DOHH2 (cell line): ENCODE results near the gene DYNC1I1.

Experiments
- H3F3A ChIP-seq: fragments of 200-600 bp; sonication (generic), shearing (Covaris generic); 2 replicates; pipeline ENCODE4 v1.6.0; 2016; ENCODE audit warnings: antibody characterized with exemption, mild to moderate bottlenecking; ENCODE audit not compliant: control insufficient read depth, insufficient read depth
- H3K27ac ChIP-seq: fragments of 200-600 bp; sonication (generic); 2 replicates; pipeline ENCODE4 v1.5.1; 2014; ENCODE audit warnings: low read depth, mild to moderate bottlenecking, low read length, moderate library complexity
- H3K27me3 ChIP-seq: fragments of 200-600 bp; sonication (generic); 2 replicates; pipeline ENCODE4 v1.6.1; 2014; ENCODE audit warnings: mild to moderate bottlenecking, low read length, mixed read lengths; ENCODE audit not compliant: control insufficient read depth
- H3K36me3 ChIP-seq: fragments of 200-600 bp; sonication (generic); 2 replicates; pipeline ENCODE4 v1.6.1; 2014; ENCODE audit warnings: mild to moderate bottlenecking, low read length, moderate library complexity, mixed read lengths; ENCODE audit not compliant: control insufficient read depth
- H3K4me1 ChIP-seq: fragments of 200-600 bp; sonication (generic); 2 replicates; pipeline ENCODE4 v1.6.1; 2014; ENCODE audit warnings: mild to moderate bottlenecking, low read length, mixed read lengths; ENCODE audit not compliant: control insufficient read depth
- H3K4me2 ChIP-seq: fragments of 200-600 bp; sonication (generic); 2 replicates; pipeline ENCODE4 v1.6.0; 2014; ENCODE audit warnings: mild to moderate bottlenecking, low read length, moderate library complexity
- H3K4me3 ChIP-seq: fragments of 200-600 bp; sonication (generic); 2 replicates; pipeline ENCODE4 v1.5.1; 2014; ENCODE audit warnings: mild to moderate bottlenecking, low read length, mixed read lengths
- H3K79me2 ChIP-seq: fragments of 200-600 bp; sonication (generic); 2 replicates; pipeline ENCODE4 v1.6.1; 2014; ENCODE audit warnings: mild to moderate bottlenecking, low read length, mixed read lengths; ENCODE audit not compliant: control insufficient read depth
- H3K9me2 ChIP-seq: fragments of 200-600 bp; sonication (generic); replicated peaks from 2 replicates; pipeline ENCODE4 v1.6.1; 2014; ENCODE audit warnings: mild to moderate bottlenecking, low read length, mixed read lengths; ENCODE audit not compliant: control insufficient read depth
- H3K9me3 ChIP-seq: fragments of 200-600 bp; sonication (generic); 2 replicates; pipeline ENCODE4 v1.6.1; 2014; ENCODE audit warnings: antibody characterized with exemption, low read length, mixed read lengths; ENCODE audit not compliant: control insufficient read depth, insufficient read depth
- H4K20me1 ChIP-seq: fragments of 200-600 bp; sonication (generic); 2 replicates; pipeline ENCODE4 v1.6.0; 2014; ENCODE audit warnings: low read depth, mild to moderate bottlenecking, antibody characterized with exemption, low read length, moderate library complexity; ENCODE audit not compliant: control insufficient read depth, insufficient read depth
- EZH2phosphoT487 ChIP-seq: fragments of 200-600 bp; sonication (generic); IDR thresholded peaks from 2 replicates; pipeline ENCODE4 v1.6.1; 2017; ENCODE audit warnings: borderline replicate concordance, mild to moderate bottlenecking, antibody characterized with exemption, low read length, moderate library complexity, mixed read lengths
- TF ChIP-seq, protein P1 (sequence below): fragments of 200-600 bp; sonication (generic); IDR thresholded peaks from one replicate; pipeline ENCODE4 v1.5.1; 2014; ENCODE audit warnings: antibody characterized with exemption, mild to moderate bottlenecking, low read depth, low read length; ENCODE audit not compliant: poor library complexity, severe bottlenecking

DYNC1I1 gene

GRCh38 chr7:95867309-95867708 lies 95.0 kb downstream of the DYNC1I1 start:
- no peak for TF ChIP-seq EZH2phosphoT487
- TF ChIP-seq, protein P1, sequence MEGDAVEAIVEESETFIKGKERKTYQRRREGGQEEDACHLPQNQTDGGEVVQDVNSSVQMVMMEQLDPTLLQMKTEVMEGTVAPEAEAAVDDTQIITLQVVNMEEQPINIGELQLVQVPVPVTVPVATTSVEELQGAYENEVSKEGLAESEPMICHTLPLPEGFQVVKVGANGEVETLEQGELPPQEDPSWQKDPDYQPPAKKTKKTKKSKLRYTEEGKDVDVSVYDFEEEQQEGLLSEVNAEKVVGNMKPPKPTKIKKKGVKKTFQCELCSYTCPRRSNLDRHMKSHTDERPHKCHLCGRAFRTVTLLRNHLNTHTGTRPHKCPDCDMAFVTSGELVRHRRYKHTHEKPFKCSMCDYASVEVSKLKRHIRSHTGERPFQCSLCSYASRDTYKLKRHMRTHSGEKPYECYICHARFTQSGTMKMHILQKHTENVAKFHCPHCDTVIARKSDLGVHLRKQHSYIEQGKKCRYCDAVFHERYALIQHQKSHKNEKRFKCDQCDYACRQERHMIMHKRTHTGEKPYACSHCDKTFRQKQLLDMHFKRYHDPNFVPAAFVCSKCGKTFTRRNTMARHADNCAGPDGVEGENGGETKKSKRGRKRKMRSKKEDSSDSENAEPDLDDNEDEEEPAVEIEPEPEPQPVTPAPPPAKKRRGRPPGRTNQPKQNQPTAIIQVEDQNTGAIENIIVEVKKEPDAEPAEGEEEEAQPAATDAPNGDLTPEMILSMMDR, result no peak
- no peaks in the 10 kb centered on the region for H3K4me1 ChIP-seq
- no peak overlapping the region for H3K4me2 ChIP-seq
- H3K79me2 ChIP-seq, result no peaks in the 10 kb centered on the region
- H3K36me3 ChIP-seq, result no peaks in the 10 kb centered on the region
- H4K20me1 ChIP-seq, result no peaks in the 10 kb centered on the region
- H3K9me3 ChIP-seq, result no peaks in the 10 kb centered on the region
- H3K27me3 ChIP-seq, result 0 out of 2 replicates have a peak, but pooled peaks cover 2% of the 10 kb centered on the region
- no peaks in the 10 kb centered on the region for H3F3A ChIP-seq
- H3K4me3 ChIP-seq, result no peak overlapping the region
- no peak overlapping the region for H3K27ac ChIP-seq
- H3K9me2 ChIP-seq, result no peaks in the 10 kb centered on the region

GRCh38 chr7:95871075-95871848 lies 98.9 kb downstream of the DYNC1I1 start:
- H3K36me3 ChIP-seq, result no peaks in the 10 kb centered on the region
- TF ChIP-seq EZH2phosphoT487, result no peak
- TF ChIP-seq, protein P1, result peak; percentile 78
- no peak overlapping the region for H3K27ac ChIP-seq
- no peak overlapping the region for H3K4me2 ChIP-seq
- H3F3A ChIP-seq, result no peaks in the 10 kb centered on the region
- no peaks in the 10 kb centered on the region for H3K4me1 ChIP-seq
- H4K20me1 ChIP-seq, result no peaks in the 10 kb centered on the region
- no peak overlapping the region for H3K4me3 ChIP-seq
- H3K27me3 ChIP-seq, result 0 out of 2 replicates have a peak, but pooled peaks cover 2% of the 10 kb centered on the region
- no peaks in the 10 kb centered on the region for H3K9me3 ChIP-seq
- no peaks in the 10 kb centered on the region for H3K9me2 ChIP-seq
- H3K79me2 ChIP-seq, result no peaks in the 10 kb centered on the region

DNA sequence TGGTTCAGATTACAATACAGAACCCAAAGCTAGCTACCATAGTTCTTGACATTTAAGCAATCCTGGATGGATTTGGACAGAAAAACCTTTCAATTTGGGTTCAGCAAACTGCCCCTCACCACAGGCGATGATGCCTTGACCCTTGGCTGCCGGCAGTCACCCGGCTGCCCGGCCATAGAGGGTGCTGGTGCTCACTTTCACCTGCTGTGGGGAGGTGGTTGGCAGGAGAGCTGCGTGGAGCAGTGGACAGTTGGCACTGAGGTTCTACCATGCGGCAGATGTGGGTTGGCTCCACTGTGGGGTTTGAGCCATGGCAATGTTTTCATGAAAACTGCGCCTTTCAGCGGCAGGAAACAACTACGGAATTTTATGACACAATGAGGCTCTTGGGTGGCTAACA lies 99.5 kb downstream of the DYNC1I1 start:
- Histone ChIP-seq H3K9me3 (no peaks in the 10 kb centered on the region), H3K27me3 (0 out of 2 replicates have a peak, but pooled peaks cover 2% of the 10 kb centered on the region), H3K36me3 (no peaks in the 10 kb centered on the region), H3F3A (no peaks in the 10 kb centered on the region), H3K4me2 (no peak overlapping the region), H4K20me1 (no peaks in the 10 kb centered on the region), H3K4me3 (no peak overlapping the region), H3K4me1 (no peaks in the 10 kb centered on the region), H3K79me2 (no peaks in the 10 kb centered on the region), H3K27ac (no peak overlapping the region), H3K9me2 (no peaks in the 10 kb centered on the region)
- TF ChIP-seq EZH2phosphoT487, result no peak
- TF ChIP-seq, protein P1, result no peak
